NCI-H2107 treated with DMSO at 0.1 percent for 48 hours (cell line): Measurements from ENCODE around the gene CAMKK1.

Source experiments
- DNase-seq: peaks from one replicate; lab custom pipeline; 2025; ENCODE audit not compliant: unreplicated experiment; lab: John Stamatoyannopoulos, UW

CAMKK1 gene

GRCh38 chr17:3814361-3814760, 78.5 kb downstream of the CAMKK1 start:
- no peak for DNase-seq

- DNase-seq, result no peak
Measured at GRCh38 chr17:3813171-3813570, 79.7 kb downstream of the CAMKK1 start.

- no peak for DNase-seq
Measured at GRCh38 chr17:3812771-3813170, 80.1 kb downstream of the CAMKK1 start.

- no peak for DNase-seq
Measured at GRCh38 chr17:3812284-3812683, 80.6 kb downstream of the CAMKK1 start.
